ENCODE data around the gene ZNF669. TPM values are rescaled to one million over a fixed set of nuclear protein-coding genes. Genes with fewer than 3 reads are reported as not detected.

ZNF669 gene
- total and polyA plus RNA-seq, 2 experiments from 2014 or later: 13.7 to 25.4 TPM

DNA sequence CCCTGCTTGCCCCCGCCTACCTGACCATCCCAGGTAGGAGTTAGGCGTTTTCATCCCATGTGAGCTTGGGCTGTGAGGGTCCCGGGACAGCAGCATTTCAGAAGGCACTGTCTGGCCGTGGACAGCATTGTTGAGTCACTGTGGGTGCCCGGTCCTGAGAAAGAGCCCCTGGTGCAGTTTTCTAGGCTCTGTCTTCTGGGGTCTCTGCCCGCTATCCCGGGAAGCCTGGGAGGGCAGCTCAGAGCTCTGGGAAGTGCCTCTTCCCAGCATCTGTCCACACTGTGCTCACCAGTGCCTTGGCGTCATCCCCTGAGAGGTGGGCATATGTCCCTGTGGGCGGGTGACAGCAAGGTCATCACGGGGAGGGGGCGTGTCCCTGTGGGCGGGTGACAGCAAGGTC lies 11.4 kb upstream of the ZNF669 start (continued):
- TF ChIP-seq, protein P1, sequence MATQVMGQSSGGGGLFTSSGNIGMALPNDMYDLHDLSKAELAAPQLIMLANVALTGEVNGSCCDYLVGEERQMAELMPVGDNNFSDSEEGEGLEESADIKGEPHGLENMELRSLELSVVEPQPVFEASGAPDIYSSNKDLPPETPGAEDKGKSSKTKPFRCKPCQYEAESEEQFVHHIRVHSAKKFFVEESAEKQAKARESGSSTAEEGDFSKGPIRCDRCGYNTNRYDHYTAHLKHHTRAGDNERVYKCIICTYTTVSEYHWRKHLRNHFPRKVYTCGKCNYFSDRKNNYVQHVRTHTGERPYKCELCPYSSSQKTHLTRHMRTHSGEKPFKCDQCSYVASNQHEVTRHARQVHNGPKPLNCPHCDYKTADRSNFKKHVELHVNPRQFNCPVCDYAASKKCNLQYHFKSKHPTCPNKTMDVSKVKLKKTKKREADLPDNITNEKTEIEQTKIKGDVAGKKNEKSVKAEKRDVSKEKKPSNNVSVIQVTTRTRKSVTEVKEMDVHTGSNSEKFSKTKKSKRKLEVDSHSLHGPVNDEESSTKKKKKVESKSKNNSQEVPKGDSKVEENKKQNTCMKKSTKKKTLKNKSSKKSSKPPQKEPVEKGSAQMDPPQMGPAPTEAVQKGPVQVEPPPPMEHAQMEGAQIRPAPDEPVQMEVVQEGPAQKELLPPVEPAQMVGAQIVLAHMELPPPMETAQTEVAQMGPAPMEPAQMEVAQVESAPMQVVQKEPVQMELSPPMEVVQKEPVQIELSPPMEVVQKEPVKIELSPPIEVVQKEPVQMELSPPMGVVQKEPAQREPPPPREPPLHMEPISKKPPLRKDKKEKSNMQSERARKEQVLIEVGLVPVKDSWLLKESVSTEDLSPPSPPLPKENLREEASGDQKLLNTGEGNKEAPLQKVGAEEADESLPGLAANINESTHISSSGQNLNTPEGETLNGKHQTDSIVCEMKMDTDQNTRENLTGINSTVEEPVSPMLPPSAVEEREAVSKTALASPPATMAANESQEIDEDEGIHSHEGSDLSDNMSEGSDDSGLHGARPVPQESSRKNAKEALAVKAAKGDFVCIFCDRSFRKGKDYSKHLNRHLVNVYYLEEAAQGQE (IDR thresholded peaks at IDR 0.05; ENCODE audit: unreplicated experiment): no peak
- no peak for TF ChIP-seq CREB1 (CRISPR knock-in tag; IDR thresholded peaks at IDR 0.05; ENCODE audit: low read depth)
- TF ChIP-seq ZNF331 (CRISPR knock-in tag; IDR thresholded peaks at IDR 0.05; ENCODE audit: low read depth): no peak
- TF ChIP-seq, protein P2, sequence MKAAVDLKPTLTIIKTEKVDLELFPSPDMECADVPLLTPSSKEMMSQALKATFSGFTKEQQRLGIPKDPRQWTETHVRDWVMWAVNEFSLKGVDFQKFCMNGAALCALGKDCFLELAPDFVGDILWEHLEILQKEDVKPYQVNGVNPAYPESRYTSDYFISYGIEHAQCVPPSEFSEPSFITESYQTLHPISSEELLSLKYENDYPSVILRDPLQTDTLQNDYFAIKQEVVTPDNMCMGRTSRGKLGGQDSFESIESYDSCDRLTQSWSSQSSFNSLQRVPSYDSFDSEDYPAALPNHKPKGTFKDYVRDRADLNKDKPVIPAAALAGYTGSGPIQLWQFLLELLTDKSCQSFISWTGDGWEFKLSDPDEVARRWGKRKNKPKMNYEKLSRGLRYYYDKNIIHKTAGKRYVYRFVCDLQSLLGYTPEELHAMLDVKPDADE (IDR thresholded peaks at IDR 0.05): no peak
- TF ChIP-seq, protein P3, sequence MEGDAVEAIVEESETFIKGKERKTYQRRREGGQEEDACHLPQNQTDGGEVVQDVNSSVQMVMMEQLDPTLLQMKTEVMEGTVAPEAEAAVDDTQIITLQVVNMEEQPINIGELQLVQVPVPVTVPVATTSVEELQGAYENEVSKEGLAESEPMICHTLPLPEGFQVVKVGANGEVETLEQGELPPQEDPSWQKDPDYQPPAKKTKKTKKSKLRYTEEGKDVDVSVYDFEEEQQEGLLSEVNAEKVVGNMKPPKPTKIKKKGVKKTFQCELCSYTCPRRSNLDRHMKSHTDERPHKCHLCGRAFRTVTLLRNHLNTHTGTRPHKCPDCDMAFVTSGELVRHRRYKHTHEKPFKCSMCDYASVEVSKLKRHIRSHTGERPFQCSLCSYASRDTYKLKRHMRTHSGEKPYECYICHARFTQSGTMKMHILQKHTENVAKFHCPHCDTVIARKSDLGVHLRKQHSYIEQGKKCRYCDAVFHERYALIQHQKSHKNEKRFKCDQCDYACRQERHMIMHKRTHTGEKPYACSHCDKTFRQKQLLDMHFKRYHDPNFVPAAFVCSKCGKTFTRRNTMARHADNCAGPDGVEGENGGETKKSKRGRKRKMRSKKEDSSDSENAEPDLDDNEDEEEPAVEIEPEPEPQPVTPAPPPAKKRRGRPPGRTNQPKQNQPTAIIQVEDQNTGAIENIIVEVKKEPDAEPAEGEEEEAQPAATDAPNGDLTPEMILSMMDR (conservative IDR thresholded peaks at IDR 0.05; ENCODE audit: low read depth in 2 of 2): no peak
- TF ChIP-seq EZH2 (IDR thresholded peaks at IDR 0.05; ENCODE audit: low read depth, unreplicated experiment): no peak
- TF ChIP-seq ZNF114 (CRISPR knock-in tag; IDR thresholded peaks at IDR 0.05): no peak
- TF ChIP-seq POLR2AphosphoS5 (IDR thresholded peaks at IDR 0.05; ENCODE audit: low read depth): no peak

DNA sequence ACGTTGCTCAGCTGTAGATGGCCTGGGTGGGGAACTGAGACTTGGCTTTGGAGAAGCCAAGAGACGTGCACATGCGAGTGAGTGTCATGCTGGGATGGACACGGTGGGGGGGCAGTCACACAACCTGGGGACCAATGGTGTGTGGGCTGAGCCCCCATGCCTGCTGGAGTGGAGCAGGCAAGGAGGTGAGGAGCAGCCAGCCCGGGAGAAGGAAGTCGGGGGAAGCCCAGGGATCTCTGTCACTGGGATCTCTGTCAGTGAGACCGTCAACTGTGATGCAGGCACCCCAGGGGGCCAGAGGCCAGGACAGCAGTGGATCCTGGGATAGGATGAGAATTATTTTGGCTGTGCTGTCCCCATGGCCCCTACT lies 11.0 kb upstream of the ZNF669 start:
- H3K27me3 ChIP-seq (ENCODE audit: insufficient read depth): peaks cover 31% of the 10 kb centered on the region
- H3K4me1 Mint-ChIP-seq: peaks cover 10% of the 10 kb centered on the region
- ATAC-seq (no peak), DNase-seq (ENCODE audit: low spot score) (no peak)
- H3K79me2 ChIP-seq (replicated peaks; ENCODE audit: insufficient read depth): no peaks in the 10 kb centered on the region
- peaks cover 3% of the 10 kb centered on the region; the same call in 1 of the 3 replicates for H3K36me3 Mint-ChIP-seq (ENCODE audit: low read depth)
- H3K9me2 ChIP-seq (ENCODE audit: insufficient read depth): no peaks in the 10 kb centered on the region
- H4K20me1 ChIP-seq (replicated peaks; ENCODE audit: insufficient read depth): no peaks in the 10 kb centered on the region
- H2AFZ ChIP-seq: no peak overlapping the region
- no peak overlapping the region for H3K27ac ChIP-seq (ENCODE audit: low read depth)
- H3K4me1 ChIP-seq (ENCODE audit: insufficient read depth): peaks cover 3% of the 10 kb centered on the region
- no peaks in the 10 kb centered on the region for H3K36me3 ChIP-seq (ENCODE audit: insufficient read depth)
- peaks cover 28% of the 10 kb centered on the region for H3K27me3 Mint-ChIP-seq (ENCODE audit: insufficient read depth, low read depth, poor library complexity)
- H3K4me3 ChIP-seq: no peak overlapping the region
- H3K4me3 Mint-ChIP-seq: no peak overlapping the region
- H3K9me3 Mint-ChIP-seq: peaks cover 8% of the 10 kb centered on the region; the same call in 2 of the 3 replicates
- H3K4me2 ChIP-seq: no peak overlapping the region
- no peak overlapping the region for H3K27ac Mint-ChIP-seq
- no peaks in the 10 kb centered on the region for H3F3A ChIP-seq (replicated peaks; ENCODE audit: low read depth)
- TF ChIP-seq ZNF114 (CRISPR knock-in tag; IDR thresholded peaks at IDR 0.05) (no peak), EZH2 (IDR thresholded peaks at IDR 0.05; ENCODE audit: low read depth, unreplicated experiment) (no peak), NANOG (IDR thresholded peaks at IDR 0.05; ENCODE audit: borderline replicate concordance) (no peak), EZH2phosphoT487 (IDR thresholded peaks at IDR 0.05; ENCODE audit: unreplicated experiment) (no peak), POLR2AphosphoS5 (IDR thresholded peaks at IDR 0.05; ENCODE audit: low read depth) (no peak)
- TF ChIP-seq, protein P1 (IDR thresholded peaks at IDR 0.05; ENCODE audit: unreplicated experiment): no peak
- TF ChIP-seq, protein P3 (conservative IDR thresholded peaks at IDR 0.05; ENCODE audit: low read depth in 2 of 2): no peak
